ENCODE measurements around the gene GFOD1. TPM values are rescaled to one million over a fixed set of nuclear protein-coding genes. Genes with fewer than 3 reads are reported as not detected.

The GFOD1 gene, protein sequence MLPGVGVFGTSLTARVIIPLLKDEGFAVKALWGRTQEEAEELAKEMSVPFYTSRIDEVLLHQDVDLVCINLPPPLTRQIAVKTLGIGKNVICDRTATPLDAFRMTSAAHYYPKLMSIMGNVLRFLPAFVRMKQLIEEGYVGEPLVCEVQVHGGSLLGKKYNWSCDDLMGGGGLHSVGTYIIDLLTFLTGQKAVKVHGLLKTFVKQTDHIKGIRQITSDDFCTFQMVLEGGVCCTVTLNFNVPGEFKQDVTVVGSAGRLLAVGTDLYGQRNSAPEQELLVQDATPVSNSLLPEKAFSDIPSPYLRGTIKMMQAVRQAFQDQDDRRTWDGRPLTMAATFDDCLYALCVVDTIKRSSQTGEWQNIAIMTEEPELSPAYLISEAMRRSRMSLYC
- 10 to 100 TPM; 51.0 to 81.7 (median 54.7) TPM for total RNA-seq
- polyA plus RNA-seq = 30.3 TPM
- long read RNA-seq, donor 1, full-length matches to known transcripts = 240 of 295 reads
- long read RNA-seq, donor 1, partial matches to known transcripts = 16 of 295 reads
- long read RNA-seq, donor 1, other reads (novel, unspliced or antisense) = 39 of 295 reads
- long read RNA-seq, donor 2, full-length matches to known transcripts = 121 of 134 reads
- long read RNA-seq, donor 2, partial matches to known transcripts = 4 of 134 reads
- long read RNA-seq, donor 2, other reads (novel, unspliced or antisense) = 9 of 134 reads
- long read RNA-seq, donor 3, full-length matches to known transcripts = 118 of 213 reads
- long read RNA-seq, donor 3, partial matches to known transcripts = 1 of 213 reads
- long read RNA-seq, donor 3, other reads (novel, unspliced or antisense) = 94 of 213 reads
- long read RNA-seq, donor 4, full-length matches to known transcripts = 93 of 107 reads
- long read RNA-seq, donor 4, partial matches to known transcripts = 6 of 107 reads
- long read RNA-seq, donor 4, other reads (novel, unspliced or antisense) = 8 of 107 reads

DNA sequence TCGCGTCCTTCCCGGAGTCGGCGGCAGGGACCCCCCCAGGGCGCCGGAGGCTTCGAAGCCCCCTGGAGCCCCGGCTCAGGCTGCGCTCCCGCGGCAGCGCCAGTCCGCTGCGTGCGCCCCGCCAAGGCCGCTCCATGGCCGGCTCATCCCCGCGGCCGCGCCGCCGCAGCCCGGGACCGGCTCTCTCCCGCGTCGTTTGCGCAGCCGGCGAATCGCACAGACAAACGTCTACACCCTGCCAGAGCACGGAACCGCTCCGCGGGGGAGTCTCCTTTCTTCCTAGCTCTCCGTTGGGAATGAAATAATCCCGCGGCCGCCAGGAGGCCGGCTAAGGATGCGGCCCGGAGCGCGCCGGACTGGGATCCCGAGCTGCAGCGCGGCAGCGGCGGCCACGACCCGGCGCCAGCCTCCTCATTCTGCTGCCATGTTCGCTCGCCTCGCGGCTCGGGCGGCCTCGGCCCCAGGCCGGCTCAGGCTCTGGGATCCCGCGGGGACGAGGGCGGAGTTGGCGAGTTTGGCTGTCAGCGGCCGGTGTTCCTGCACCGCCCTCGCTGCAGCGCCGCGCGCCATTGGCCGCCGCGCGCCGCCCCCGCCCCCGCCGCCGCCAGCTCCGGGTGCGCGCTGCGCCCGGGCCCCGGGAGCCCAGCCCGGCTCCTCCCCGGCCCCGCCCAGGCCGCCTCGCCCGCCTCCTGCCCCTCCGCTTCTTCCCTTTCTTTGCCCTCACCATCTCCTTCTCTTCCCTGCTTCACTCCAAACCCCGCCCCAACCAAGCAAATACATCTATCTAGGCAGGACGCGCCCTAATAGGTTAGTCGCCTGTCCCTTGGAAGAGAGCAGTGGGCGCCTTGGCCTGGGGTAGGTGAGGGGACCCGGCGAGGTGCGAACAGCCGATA lies at the start of gene GFOD1:
TSS of gene GFOD1 (minus strand) at position 479 of the 893 bp plus-strand sequence. CDS start 710 bp downstream, outside the sequence.
- intact Hi-C loops (cut with DNase I) = loop anchor here in 2 of 4 donors (5.0 to 10.0 kb wide), 3 partner anchors 40 to 153 kb away; partner anchors contain the start of gene SIRT5 (in 2 of the 2)
- DNase-seq = peak; percentile 92 to 97 (median 97)
- Histone ChIP-seq H3K4me3 (ENCODE audit: low read length) (peak within 1 kb of the TSS; percentile 82), H3K27ac (ENCODE audit: low read length) (peak within 1 kb of the TSS; percentile 75), H3K4me1 (ENCODE audit: control insufficient read depth, insufficient read depth, low read length) (peaks cover 6% of the 10 kb centered on the region), H3K9me3 (ENCODE audit: control insufficient read depth, low read length) (no peaks in the 10 kb centered on the region), H3K27me3 (ENCODE audit: control insufficient read depth, insufficient read depth) (no peaks in the 10 kb centered on the region)
- under 1% methylated on average over 109 of the region's 109 CpGs for WGBS
- ATAC-seq = peak; percentile 91 to 93

DNA sequence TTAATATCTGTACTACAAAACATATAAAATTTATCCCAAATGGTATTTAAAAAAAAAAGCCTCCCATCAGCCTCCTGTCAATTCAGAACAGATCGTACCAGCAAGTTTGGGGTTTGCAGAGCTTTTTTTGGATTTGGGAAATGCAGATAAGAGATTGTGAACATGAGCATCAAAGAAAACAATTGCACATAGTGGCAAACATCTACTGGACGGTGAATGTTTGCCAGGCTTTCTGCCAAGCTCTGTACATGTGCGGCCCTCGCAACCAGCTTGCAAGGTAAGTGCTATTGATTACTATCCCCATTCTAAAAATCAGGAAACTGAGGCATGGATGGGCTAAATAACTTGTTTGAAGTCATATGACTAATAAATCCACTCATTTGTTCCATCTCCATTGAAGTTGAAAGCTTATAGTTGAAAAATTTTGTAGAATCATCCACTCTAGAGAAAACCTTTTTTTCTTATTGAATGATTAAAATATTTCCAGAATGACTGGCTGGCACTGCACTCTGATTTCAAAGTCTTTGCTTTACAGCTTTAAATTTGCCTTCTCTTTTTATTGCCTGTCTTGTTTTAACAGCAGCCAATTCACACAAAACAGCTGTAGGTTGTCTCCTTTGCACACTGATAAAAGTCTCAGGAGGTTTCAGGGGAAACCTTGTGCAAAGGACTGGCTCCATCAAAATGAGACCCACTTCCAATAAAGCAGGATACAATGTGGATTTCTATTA lies 49.6 kb upstream of the GFOD1 start:
- 67% methylated on average over 4 of the region's 4 CpGs for WGBS
- peaks cover 6% of the 10 kb centered on the region for H3K4me1 ChIP-seq (ENCODE audit: control insufficient read depth, insufficient read depth, low read length)
- H3K27me3 ChIP-seq (ENCODE audit: control insufficient read depth, insufficient read depth) = no peaks in the 10 kb centered on the region
- no peaks in the 10 kb centered on the region for H3K9me3 ChIP-seq (ENCODE audit: control insufficient read depth, low read length)
- DNase-seq (no peak), ATAC-seq (no peak)
- no peak overlapping the region for H3K4me3 ChIP-seq (ENCODE audit: low read length)
- intact Hi-C loops (cut with DNase I) = loop anchor here in 3 of 4 donors (5.0 to 10.0 kb wide), 2 partner anchors 200 to 202 kb away; no protein-coding TSS in a partner anchor
- H3K27ac ChIP-seq (ENCODE audit: low read length) = peak overlapping the region; percentile 17

DNA sequence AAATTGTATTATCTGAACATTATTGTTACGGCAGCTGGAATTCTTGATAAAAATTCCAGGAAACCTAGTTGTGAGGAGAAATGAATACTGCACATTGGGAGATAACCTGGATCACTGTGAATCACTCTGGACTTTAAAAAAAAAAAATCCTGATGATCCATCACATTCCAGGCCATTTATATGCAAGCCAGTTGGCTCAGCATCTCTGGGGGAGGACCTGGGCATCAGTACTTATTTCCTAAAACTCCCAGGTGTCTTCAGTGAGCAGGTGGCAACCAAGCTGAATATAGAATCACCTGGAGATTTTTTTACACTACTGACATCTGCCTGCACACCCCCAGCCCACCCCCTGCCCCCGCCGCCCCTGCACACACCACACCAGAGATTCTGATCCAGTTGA lies 47.9 kb upstream of the GFOD1 start:
- no peak for ATAC-seq
- 87% methylated on average over 3 of the region's 3 CpGs for WGBS
- Histone ChIP-seq H3K4me1 (ENCODE audit: control insufficient read depth, insufficient read depth, low read length) (peaks cover 6% of the 10 kb centered on the region), H3K27ac (ENCODE audit: low read length) (no peak overlapping the region), H3K4me3 (ENCODE audit: low read length) (no peak overlapping the region), H3K27me3 (ENCODE audit: control insufficient read depth, insufficient read depth) (no peaks in the 10 kb centered on the region), H3K9me3 (ENCODE audit: control insufficient read depth, low read length) (no peaks in the 10 kb centered on the region)
- no peak for DNase-seq
- intact Hi-C loops (cut with DNase I) = loop anchor here in 3 of 4 donors (5.0 to 10.0 kb wide), 2 partner anchors 198 to 201 kb away; no protein-coding TSS in a partner anchor

DNA sequence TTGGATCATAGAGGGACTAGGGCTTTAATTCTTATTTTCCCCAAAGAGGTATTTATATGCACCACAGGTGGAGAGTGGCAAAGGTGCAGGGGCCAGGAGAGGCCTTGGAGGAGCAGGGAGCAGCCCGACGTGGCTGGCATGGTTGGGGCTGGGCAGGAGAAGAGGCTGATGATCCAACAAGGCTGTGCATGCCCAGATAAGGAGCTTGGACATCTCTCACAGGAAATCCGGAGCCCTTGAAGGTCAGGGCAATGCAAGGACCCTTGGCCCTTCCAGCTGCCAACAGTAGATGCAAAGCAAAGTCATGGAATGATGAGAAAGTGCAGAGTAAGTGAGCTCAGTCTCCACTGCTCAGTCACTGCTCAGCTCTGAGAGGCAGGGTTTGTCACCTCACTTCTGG lies 47.1 kb upstream of the GFOD1 start:
- ATAC-seq = peak in 1 of 2 donors; percentile 24
- H3K4me1 ChIP-seq (ENCODE audit: control insufficient read depth, insufficient read depth, low read length) = peaks cover 6% of the 10 kb centered on the region
- H3K4me3 ChIP-seq (ENCODE audit: low read length) = no peak overlapping the region
- no peak overlapping the region for H3K27ac ChIP-seq (ENCODE audit: low read length)
- 46% methylated on average over 3 of the region's 3 CpGs for WGBS
- intact Hi-C loops (cut with DNase I) = loop anchor here in 2 of 4 donors (10.0 kb wide), 1 partner anchor 200 kb away; no protein-coding TSS in a partner anchor
- no peaks in the 10 kb centered on the region for H3K27me3 ChIP-seq (ENCODE audit: control insufficient read depth, insufficient read depth)
- DNase-seq = no peak
- H3K9me3 ChIP-seq (ENCODE audit: control insufficient read depth, low read length) = no peaks in the 10 kb centered on the region

DNA sequence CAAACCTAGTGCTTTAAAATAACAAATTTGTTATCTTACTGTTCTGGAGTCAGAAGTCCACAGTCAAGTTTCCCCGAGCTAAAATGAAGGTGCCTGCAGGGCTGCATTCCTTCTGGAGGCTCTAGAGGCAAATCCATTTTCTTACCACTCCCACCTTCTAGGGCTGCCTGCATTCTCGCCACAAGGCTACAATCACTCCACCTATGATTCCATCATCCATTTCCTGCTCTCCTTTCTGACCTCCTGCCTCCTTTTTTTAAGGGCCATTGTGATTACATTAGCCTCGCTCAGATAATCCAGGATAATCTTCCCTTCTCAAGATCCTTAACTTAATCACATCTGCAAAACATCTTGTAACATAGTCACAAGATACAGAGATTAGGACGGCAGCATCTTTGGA lies 44.6 kb upstream of the GFOD1 start:
- no peak overlapping the region for H3K27ac ChIP-seq (ENCODE audit: low read length)
- intact Hi-C loops (cut with DNase I) = loop anchor here in 2 of 4 donors (10.0 kb wide), 1 partner anchor 197 kb away; no protein-coding TSS in a partner anchor
- H3K27me3 ChIP-seq (ENCODE audit: control insufficient read depth, insufficient read depth) = no peaks in the 10 kb centered on the region
- ATAC-seq (no peak), DNase-seq (no peak)
- WGBS = 58% methylated on average over 4 of the region's 4 CpGs
- H3K9me3 ChIP-seq (ENCODE audit: control insufficient read depth, low read length) = no peaks in the 10 kb centered on the region
- no peak overlapping the region for H3K4me3 ChIP-seq (ENCODE audit: low read length)
- peaks cover 6% of the 10 kb centered on the region for H3K4me1 ChIP-seq (ENCODE audit: control insufficient read depth, insufficient read depth, low read length)

DNA sequence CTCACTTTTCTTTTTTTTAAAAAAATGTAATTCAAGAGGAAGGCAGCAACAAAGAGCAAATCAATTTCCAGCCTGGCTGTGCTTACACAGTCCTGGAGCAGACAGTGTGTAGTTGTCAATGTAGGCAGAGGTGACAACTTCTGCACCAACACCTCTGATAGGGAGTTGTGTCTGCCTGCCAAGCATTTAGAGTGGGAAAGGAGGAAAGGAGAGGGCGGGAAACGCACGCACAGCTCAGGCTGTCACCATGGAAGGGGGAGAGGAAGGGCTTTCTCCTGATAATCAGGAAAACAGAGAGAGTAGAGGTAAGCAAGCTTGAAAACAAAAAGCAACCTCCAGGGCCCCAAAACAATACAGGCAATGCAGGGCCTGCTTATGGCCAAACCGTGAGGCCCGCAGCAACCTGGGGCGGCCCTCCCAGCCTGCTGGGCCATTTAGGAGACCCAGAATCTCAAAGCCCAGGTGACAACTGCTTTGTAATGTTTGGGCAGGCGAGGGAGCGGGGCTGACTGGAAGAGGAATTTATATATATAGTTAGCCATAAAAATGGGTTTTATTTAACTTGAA lies 41.5 kb upstream of the GFOD1 start:
- Histone ChIP-seq H3K27ac (ENCODE audit: low read length) (peak overlapping the region; percentile 83), H3K4me3 (ENCODE audit: low read length) (no peak overlapping the region), H3K27me3 (ENCODE audit: control insufficient read depth, insufficient read depth) (no peaks in the 10 kb centered on the region), H3K9me3 (ENCODE audit: control insufficient read depth, low read length) (no peaks in the 10 kb centered on the region), H3K4me1 (ENCODE audit: control insufficient read depth, insufficient read depth, low read length) (peaks cover 5% of the 10 kb centered on the region)
- intact Hi-C loops (cut with DNase I) = loop anchor here in 1 of 4 donors (5.0 kb wide), 1 partner anchor 42 kb away; the partner anchor contains the start of gene GFOD1
- 59% methylated on average over 8 of the region's 8 CpGs for WGBS
- ATAC-seq (peak; percentile 82 to 86), DNase-seq (peak in 1 of 3 donors; percentile 61)

DNA sequence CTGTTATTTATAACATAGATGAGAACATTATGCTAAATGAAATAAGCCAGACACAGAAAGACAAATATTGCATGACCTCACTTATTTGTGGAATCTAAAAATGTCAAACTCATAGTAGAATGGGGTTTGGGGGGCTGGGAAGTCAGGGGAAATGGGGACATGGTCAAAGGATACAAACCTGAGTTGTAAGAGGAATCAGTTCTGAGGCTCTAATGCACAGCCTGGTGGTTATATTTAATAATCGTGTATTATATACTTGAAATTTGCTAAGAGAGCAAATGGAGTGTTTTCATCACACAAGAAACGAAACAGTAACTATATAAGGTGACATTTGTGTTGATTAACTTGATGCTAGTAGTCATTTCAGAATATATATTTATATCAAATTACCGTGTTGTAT lies 40.8 kb upstream of the GFOD1 start:
- 49% methylated on average over 3 of the region's 3 CpGs for WGBS
- ATAC-seq = no peak
- H3K27ac ChIP-seq (ENCODE audit: low read length) = no peak overlapping the region

DNA sequence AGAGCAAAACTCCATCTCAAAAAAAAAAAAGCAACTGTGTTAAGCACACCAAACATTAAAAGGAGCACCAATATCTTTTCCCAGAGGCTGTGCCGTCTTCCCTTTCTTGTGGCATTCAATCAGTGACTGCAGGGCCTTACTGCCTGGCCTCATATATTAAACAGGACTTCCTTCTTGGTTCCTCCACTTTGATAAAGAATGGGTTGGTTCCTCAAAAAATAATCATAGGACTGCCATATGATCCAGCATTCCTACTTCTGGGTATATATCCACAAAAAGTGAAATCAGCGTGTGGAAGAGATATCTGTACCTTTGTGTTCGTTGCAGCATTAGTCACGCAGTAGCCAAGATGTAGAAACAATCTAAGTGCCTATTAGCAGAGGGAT lies 40.3 kb upstream of the GFOD1 start:
- peak overlapping the region; percentile 54 for H3K27ac ChIP-seq (ENCODE audit: low read length)
- ATAC-seq (no peak), DNase-seq (no peak)
- 77% methylated on average over 4 of the region's 4 CpGs for WGBS
- H3K4me3 ChIP-seq (ENCODE audit: low read length) = no peak overlapping the region
- intact Hi-C loops (cut with DNase I) = loop anchor here in 1 of 4 donors (5.0 kb wide), 1 partner anchor 40 kb away; the partner anchor contains the start of gene GFOD1
- H3K9me3 ChIP-seq (ENCODE audit: control insufficient read depth, low read length) = no peaks in the 10 kb centered on the region
- peaks cover 5% of the 10 kb centered on the region for H3K4me1 ChIP-seq (ENCODE audit: control insufficient read depth, insufficient read depth, low read length)
- H3K27me3 ChIP-seq (ENCODE audit: control insufficient read depth, insufficient read depth) = no peaks in the 10 kb centered on the region

More for the DNA sequence above, 40.8 kb upstream of the GFOD1 start:
- intact Hi-C loops (cut with DNase I) = loop anchor here in 1 of 4 donors (5.0 kb wide), 1 partner anchor 41 kb away; the partner anchor contains the start of gene GFOD1
- no peak for DNase-seq
- Histone ChIP-seq H3K27me3 (ENCODE audit: control insufficient read depth, insufficient read depth) (no peaks in the 10 kb centered on the region), H3K9me3 (ENCODE audit: control insufficient read depth, low read length) (no peaks in the 10 kb centered on the region), H3K4me3 (ENCODE audit: low read length) (no peak overlapping the region), H3K4me1 (ENCODE audit: control insufficient read depth, insufficient read depth, low read length) (peaks cover 5% of the 10 kb centered on the region)
